ENCODE data around the gene ATRN. TPM values are rescaled to one million over a fixed set of nuclear protein-coding genes. Genes with fewer than 3 reads are reported as not detected.

ATRN gene
- total RNA-seq, 1 donor from 2014 or later: 30.6 TPM

DNA sequence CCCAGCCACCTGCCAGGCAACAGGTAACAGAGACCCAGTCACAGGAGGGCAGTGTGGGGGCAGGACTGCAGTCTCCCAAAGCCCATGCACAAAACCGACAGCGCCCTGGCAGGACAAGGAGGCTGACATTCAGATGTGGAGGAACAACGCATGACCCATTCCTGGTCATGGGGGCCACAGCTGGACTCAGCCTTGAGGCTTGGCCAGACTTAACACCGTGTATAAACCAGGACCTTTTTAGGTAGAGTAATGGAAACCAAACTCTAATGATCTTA, 184.2 kb downstream of the ATRN start:
- Histone ChIP-seq H3K36me3 (ENCODE audit: control insufficient read depth, insufficient read depth, low read length) (no peaks in the 10 kb centered on the region), H3K4me3 (ENCODE audit: low read depth, low read length) (no peak overlapping the region), H3K27me3 (ENCODE audit: control insufficient read depth, insufficient read depth, low read length) (peaks cover 27% of the 10 kb centered on the region)
- TF ChIP-seq, protein P1, sequence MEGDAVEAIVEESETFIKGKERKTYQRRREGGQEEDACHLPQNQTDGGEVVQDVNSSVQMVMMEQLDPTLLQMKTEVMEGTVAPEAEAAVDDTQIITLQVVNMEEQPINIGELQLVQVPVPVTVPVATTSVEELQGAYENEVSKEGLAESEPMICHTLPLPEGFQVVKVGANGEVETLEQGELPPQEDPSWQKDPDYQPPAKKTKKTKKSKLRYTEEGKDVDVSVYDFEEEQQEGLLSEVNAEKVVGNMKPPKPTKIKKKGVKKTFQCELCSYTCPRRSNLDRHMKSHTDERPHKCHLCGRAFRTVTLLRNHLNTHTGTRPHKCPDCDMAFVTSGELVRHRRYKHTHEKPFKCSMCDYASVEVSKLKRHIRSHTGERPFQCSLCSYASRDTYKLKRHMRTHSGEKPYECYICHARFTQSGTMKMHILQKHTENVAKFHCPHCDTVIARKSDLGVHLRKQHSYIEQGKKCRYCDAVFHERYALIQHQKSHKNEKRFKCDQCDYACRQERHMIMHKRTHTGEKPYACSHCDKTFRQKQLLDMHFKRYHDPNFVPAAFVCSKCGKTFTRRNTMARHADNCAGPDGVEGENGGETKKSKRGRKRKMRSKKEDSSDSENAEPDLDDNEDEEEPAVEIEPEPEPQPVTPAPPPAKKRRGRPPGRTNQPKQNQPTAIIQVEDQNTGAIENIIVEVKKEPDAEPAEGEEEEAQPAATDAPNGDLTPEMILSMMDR (IDR thresholded peaks at IDR 0.05; ENCODE audit: insufficient read depth, low read length, poor library complexity, severe bottlenecking): no peak
- no peak for DNase-seq (ENCODE audit: low read depth)

DNA sequence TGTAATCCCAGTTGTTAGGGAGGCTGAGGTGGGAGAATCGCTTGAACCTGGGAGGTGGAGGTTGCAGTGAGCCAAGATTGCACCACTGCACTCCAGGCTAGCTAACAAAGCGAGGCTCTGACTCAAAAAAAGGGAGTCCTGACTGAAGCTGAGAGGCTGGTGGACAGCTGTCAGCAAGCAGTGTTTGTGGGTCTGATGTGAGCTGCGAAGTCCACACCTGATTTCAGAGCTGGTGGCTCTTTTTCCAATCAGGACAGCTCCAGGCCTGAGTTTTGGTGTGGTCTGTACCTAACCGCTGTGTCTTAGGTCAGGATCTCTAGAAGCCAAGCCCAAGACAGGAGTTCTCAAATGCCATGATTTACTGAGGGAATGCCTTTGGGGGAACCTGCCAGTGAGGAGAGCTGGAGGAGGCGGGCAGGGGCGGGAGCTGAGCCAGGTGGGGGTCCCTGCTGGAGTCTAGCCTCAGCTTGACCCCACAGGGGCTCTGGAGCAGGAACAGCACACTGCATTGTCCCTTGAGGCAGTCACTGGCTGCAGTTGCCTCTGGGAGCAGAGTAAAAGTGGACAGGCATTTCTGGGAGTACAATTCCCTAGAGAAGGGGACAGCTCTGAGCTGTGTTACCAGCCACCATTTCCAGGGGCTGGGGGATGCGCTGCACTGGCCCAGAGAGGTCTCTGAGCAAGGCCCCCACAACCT, 187.3 kb downstream of the ATRN start:
- Histone ChIP-seq H3K4me3 (ENCODE audit: low read depth, low read length) (no peak overlapping the region), H3K36me3 (ENCODE audit: control insufficient read depth, insufficient read depth, low read length) (no peaks in the 10 kb centered on the region), H3K27me3 (ENCODE audit: control insufficient read depth, insufficient read depth, low read length) (peaks cover 57% of the 10 kb centered on the region)
- TF ChIP-seq, protein P1 (IDR thresholded peaks at IDR 0.05; ENCODE audit: insufficient read depth, low read length, poor library complexity, severe bottlenecking): no peak
- no peak for DNase-seq (ENCODE audit: low read depth)

- H3K36me3 ChIP-seq (ENCODE audit: control insufficient read depth, insufficient read depth, low read length): no peaks in the 10 kb centered on the region
- peaks cover 61% of the 10 kb centered on the region for H3K27me3 ChIP-seq (ENCODE audit: control insufficient read depth, insufficient read depth, low read length)
- no peak overlapping the region for H3K4me3 ChIP-seq (ENCODE audit: low read depth, low read length)
- TF ChIP-seq, protein P1 (IDR thresholded peaks at IDR 0.05; ENCODE audit: insufficient read depth, low read length, poor library complexity, severe bottlenecking): no peak
- no peak for DNase-seq (ENCODE audit: low read depth)
Measured at GRCh38 chr20:3658716-3659491, 188.1 kb downstream of the ATRN start.

DNA sequence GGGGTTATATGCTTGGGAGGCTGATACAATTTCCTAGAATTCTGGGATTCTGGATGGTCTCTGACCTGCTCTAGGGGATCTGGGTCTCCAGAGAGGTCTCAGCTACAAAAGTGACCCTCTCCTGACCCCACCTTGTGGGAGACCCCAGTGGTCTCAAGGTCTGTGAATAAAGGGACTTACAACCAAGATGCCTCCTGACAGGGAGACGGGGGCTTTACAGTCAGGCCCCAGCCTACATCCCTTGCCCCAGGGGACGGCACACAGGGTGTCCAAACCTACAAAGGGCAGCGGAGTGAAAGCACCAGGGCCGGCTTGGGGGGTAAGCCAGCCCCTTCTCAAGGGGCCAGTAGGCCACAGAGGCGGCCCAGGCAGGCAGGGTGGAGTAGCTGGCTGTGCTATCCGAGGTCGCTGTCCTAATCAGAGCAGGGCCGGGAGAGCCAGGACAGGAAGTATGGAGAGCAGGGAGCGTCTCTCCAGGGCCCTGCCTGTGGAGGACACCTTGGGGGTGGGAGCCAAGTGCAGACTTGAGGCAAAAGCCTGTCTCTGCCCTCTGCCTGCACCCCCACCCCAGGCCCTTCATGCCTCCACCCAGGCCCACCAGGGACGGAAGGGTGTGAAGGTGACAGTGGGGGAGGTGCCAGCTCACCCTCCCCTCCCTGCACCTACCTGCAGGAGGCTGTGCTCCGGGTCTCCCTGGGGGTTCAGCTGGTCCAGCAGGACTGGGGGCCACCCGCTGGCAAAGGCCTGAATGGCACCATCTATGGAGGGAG, 188.9 kb downstream of the ATRN start:
- peaks cover 61% of the 10 kb centered on the region for H3K27me3 ChIP-seq (ENCODE audit: control insufficient read depth, insufficient read depth, low read length)
- TF ChIP-seq, protein P1 (IDR thresholded peaks at IDR 0.05; ENCODE audit: insufficient read depth, low read length, poor library complexity, severe bottlenecking): no peak
- DNase-seq (ENCODE audit: low read depth): no peak
- H3K36me3 ChIP-seq (ENCODE audit: control insufficient read depth, insufficient read depth, low read length): no peaks in the 10 kb centered on the region
- H3K4me3 ChIP-seq (ENCODE audit: low read depth, low read length): no peak overlapping the region

- DNase-seq (ENCODE audit: low read depth): no peak
- no peaks in the 10 kb centered on the region for H3K36me3 ChIP-seq (ENCODE audit: control insufficient read depth, insufficient read depth, low read length)
- TF ChIP-seq, protein P1 (IDR thresholded peaks at IDR 0.05; ENCODE audit: insufficient read depth, low read length, poor library complexity, severe bottlenecking): no peak
- no peak overlapping the region for H3K4me3 ChIP-seq (ENCODE audit: low read depth, low read length)
- peaks cover 61% of the 10 kb centered on the region for H3K27me3 ChIP-seq (ENCODE audit: control insufficient read depth, insufficient read depth, low read length)
Measured at GRCh38 chr20:3660262-3661059, 189.6 kb downstream of the ATRN start.

Data from kidney epithelial cell (primary cell).